COLO668 (cell line): Measurements from ENCODE around the gene SLC2A14.
"Not testable (repeated sequence)": the region's sequence is repeated elsewhere in the genome, so short reads cannot be mapped to it uniquely, and the experiment has no call there.

Experiments
- DNase-seq: peaks from one replicate; lab custom pipeline; 2025; ENCODE audit not compliant: unreplicated experiment; lab: John Stamatoyannopoulos, UW

The SLC2A14 gene

DNA sequence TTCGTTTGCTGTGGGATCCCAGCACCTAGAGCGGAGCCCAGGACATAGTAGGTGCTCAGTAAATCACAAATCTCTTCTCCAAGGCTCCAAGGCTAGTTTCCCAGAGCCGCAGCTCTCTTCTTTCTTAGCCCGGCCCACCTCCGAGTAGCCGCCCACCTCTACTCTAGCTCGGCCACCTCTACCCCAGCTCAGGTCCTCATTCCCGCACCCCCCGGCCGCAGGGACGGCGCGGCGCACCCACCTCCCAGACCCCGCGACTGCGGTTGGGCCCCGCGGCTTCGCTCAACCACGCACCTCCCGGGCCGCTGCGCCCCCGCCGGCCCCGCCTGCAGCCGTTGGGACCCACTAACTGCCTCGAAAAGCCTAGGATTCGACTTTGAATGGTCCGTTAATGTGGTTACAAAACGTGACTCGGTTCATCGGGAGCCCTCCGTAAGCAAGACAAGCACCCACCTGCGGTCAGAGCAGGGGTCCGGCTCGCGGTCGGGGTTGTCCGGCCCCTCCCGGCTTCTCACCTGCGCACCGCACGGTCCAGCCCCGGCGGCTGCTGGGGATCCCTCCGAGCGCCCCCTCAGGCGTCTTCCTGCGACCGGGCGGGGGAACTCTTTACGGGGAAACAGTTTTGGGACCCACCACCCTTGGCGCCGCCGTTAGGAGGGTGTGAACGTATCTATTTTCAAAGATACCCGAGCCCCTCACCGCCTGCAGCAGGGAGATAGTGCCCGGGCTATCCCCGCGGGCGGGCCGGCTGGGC lies at the start of gene SLC2A14:
Gene SLC2A14 (minus strand): TSS at position 350 of the 754 bp plus-strand sequence. CDS start 3,035 bp downstream, outside the sequence.
- DNase-seq, result no peak

- not testable (repeated sequence) for DNase-seq
Measured at GRCh38 chr12:7921181-7921580, 48.5 kb upstream of the SLC2A14 start.

DNA sequence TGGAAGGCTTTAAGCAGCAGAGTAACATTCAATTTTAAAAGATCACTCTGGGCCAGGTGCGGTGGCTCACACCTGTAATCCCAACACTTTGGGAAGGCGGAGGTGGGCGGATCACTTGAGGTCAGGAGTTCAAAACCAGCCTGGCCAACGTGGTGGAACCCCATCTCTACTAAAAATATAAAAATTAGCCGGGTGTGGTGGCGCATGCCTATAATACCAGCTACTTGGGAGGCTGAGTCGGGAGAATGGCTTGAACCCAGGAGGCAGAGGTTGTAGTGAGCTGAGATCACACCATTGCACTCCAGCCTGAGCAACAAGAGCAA lies 45.5 kb upstream of the SLC2A14 start:
- DNase-seq, result not testable (repeated sequence)

GRCh38 chr12:7917392-7918267 lies 44.9 kb upstream of the SLC2A14 start:
- no peak for DNase-seq

GRCh38 chr12:7916936-7917335 lies 44.2 kb upstream of the SLC2A14 start:
- DNase-seq, result no peak

- DNase-seq, result no peak
Measured at GRCh38 chr12:7915661-7916403, 43.1 kb upstream of the SLC2A14 start.

DNA sequence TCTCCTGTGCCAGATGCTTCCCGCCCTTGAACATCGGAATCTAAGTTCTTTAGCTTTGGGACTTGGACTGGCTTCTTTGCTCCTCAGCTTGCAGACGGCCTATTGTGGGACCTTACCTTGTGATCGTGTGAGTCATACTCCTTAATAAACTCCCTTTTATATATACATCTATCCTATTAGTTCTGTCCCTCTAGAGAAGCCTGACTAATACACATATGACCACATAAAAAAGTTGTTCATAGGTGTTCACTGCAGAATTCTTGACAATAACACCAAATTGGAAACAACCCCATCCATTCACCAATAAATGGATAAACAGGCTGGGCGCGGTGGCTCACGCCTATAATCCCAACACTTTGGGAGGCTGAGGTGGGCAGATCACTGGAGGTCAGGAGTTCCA lies 37.4 kb upstream of the SLC2A14 start:
- not testable (repeated sequence) for DNase-seq

- DNase-seq, result peak; percentile 5
Measured at GRCh38 chr12:7907009-7907408, 34.3 kb upstream of the SLC2A14 start.

- not testable (repeated sequence) for DNase-seq
Measured at GRCh38 chr12:7906303-7906702, 33.6 kb upstream of the SLC2A14 start.

- not testable (repeated sequence) for DNase-seq
Measured at GRCh38 chr12:7905600-7906125, 32.9 kb upstream of the SLC2A14 start.

DNA sequence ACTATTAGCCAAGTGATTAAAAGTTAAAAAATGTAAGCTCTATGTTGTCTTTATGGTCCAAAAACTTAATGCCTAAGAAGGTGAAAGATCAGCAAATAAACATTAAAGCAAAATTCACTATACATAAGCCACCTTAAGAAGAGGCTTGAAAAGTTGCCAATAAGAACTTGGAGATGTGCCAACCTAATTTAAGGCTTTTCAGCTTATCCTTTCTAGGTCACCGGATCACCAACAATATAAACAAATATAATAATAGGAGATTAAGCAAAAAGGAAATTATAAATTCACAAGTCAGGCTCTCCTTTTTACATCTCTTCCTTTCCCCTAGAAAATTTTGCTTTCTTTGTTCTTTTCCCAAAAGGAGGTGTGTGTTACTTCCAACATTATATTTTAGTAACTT lies 32.4 kb upstream of the SLC2A14 start:
- no peak for DNase-seq

DNA sequence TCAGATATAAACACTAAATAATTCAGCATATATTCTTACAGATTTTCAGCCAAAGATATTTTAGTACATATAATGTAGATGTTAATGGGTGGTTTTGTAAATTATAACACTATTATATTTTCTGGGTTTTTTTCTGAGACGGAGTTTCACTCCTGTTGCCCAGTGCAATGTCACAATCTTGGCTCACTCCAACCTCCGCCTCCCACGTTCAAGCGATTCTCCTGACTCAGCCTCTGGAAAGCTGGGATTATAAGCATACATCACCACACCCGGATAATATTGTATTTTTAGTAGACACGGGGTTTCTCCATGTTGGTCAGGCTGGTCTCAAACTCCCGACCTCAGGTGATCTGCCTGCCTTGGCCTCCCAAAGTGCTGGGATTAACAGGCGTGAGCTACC lies 29.7 kb upstream of the SLC2A14 start:
- not testable (repeated sequence) for DNase-seq

- no peak for DNase-seq
Measured at GRCh38 chr12:7899755-7900154, 27.0 kb upstream of the SLC2A14 start.

DNA sequence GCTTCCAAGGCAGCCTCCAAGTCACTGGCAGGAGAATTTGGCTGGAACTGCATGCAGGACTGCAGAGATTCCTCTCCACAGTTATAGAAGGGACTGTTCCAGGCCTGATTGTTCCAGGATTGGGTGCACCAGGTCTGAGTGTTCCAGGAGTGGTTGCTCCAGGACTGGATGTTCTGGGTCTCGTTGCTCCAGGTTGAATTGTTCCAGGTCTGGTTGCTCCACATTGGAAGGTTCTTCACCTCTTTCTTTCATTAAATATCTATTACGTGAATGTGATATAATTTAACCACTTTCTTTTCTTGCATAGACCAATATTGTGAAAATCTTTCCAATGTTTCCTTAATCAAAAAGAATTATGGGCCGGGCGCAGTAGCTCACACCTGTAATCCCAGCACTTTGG lies 24.0 kb upstream of the SLC2A14 start:
- not testable (repeated sequence) for DNase-seq

DNA sequence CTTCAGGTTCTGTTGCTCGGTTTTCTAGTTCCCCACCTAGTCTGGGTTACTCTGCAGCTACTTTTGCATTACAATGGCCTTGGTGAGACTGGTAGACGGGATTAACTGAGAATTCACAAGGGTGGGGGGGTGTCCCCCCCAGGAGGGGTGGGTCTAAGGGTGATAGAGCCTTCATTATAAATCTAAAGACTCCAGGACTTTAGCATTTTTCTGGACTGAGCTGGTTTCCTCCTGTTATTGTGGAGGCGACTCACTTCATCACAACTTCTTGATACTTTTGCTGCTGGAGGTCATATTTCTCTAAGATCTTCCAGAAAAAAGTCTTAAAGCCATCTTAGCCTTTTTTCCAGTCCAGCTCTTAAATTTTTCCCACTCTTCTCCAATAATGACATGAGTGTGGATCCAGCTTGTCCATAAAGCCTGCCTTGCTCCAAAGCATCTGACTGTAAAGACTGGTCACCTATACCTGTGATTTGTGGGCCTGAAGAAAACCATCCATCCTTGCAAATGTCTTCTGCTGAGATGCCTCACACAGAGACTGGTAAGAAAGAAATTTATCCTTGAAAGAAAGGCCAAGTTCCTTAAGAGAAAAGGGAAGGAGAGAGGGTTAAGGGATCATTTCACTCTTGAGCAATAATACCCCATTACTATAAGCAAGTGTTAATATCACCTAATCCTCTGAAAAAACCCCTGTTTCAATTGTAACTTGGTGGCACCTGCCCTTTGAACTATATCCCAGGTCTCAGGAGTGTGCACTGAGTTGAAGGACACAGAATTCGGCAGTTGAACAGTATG lies 19.7 kb upstream of the SLC2A14 start:
- no peak for DNase-seq

GRCh38 chr12:7884689-7885088 lies 12.0 kb upstream of the SLC2A14 start:
- DNase-seq, result no peak

- not testable (repeated sequence) for DNase-seq
Measured at GRCh38 chr12:7881736-7882120, 9.0 kb upstream of the SLC2A14 start.

GRCh38 chr12:7880952-7881735 lies 8.4 kb upstream of the SLC2A14 start:
- DNase-seq, result not testable (repeated sequence)

- no peak for DNase-seq
Measured at GRCh38 chr12:7879246-7879645, 6.5 kb upstream of the SLC2A14 start.

DNA sequence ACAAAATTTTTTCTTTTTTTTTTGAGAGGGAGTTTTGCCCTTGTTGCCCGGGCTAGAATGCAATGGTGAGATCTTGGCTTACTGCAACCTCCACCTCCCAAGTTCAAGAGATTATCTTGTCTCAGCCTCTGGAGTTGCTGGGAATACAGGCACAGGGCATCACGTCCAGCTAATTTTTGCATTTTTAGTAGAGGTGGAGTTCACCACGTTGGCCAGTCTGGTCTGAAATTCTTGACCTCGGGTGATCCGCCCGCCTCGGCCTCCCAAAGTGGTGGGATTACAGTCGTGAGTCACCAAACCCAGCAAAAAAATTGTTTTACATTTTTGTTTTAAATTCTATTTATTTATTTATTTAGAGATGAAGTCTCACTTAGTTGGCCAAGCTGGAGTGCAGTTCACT lies 4.7 kb upstream of the SLC2A14 start:
- DNase-seq, result no peak
